RKO (cell line): ENCODE measurements around the gene PHYHIPL.

ENCODE experiments used
- DNase-seq: peaks from one replicate; pipeline ENCODE4 v3.0.0-alpha.2; 2016; ENCODE audit warnings: low spot score

The PHYHIPL gene

DNA sequence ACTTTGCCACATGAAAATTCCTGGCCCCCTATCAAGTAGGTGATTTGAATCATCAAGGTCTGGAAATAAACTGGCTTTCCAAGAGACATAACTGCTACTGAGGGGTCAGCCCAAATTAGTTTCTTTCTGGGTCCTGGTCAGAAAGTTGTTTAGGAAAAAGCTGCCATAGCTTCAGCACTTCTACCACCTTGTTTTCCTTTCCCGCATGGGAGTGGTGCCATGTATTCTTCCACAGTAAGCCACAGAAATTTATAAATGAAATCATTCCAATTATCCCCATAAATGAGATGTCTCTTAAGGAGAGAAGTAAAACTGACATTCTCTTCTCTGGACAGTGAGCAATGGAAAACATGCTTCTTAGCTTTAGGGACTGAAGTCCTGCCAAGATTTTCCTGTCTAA lies 80.8 kb downstream of the PHYHIPL start:
- DNase-seq, result no peak

DNA sequence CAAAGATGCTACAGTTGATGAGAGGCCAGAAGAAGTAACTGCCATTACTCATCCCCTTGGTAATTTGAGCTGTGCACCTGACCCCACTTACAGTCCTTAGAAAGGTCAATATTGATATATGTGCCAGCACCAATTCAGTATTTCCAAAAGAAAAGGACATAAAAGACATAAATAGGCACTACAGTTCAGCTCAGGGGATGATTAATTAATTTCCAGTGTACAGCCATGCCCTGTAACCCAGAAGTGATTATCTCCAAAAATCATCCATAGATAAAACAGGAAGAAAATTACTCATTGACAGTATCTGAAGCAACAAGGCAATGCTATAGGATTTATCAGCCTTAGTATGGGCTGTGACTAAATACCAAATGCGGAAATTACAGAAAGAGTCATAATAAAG lies 82.4 kb downstream of the PHYHIPL start:
- DNase-seq, result no peak

DNA sequence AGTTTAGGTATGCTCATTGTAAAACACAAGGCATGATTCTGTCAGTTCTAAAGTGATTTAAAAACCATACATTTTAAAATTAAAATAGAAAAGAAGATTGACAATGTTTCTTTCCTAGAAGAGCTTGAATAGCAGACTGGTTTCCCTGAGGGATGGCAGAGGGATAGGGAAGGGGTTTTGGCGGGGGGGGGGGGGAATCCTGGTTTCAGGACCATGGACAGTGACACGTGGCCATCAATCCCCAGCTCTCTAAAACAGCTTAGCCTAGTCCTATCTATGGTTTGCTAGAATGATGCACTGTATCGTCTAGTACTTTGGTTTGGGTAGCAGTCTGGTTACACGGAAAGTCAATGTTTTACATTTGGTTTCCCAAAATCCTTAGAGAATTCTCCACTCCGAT lies 88.7 kb downstream of the PHYHIPL start:
- DNase-seq, result peak; percentile 4

DNA sequence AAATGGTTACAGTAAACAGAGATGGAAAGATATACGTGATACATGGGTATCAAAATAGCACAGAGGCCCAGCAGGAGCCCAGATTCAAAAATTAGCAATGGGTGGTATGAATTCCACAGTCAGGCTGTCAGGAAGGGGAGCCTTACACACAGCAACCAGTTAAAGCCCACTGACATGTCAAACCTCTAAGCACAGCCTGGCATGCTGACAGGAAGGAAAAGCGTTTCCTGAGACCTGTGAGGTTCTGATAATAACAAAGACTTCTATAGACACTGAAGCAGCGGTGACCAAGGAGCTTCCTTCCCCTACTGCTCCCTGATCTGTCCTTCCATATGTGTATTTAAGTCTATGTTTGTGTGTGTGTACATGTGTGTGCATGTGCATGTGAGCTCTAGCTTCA lies 89.9 kb downstream of the PHYHIPL start:
- DNase-seq, result no peak

DNA sequence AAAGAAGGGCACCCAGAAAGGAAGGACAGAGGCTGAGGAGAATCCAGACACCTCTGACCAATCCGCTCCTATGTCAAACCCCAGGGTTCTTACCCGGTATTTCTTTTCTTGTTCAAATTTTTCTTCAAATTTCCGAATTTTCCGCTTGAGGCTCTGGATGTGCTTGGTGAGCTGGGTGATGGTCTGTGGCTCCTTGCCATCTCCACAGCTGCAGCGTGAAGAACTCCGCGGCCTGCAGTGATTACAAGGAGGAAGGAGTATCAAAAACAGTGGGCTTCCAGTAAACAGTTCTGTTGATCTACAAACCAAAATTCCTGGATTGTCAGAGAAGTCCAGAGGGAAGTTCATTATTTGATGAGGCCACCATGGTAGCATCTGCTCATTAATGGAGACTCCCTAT lies 92.0 kb downstream of the PHYHIPL start:
- no peak for DNase-seq

DNA sequence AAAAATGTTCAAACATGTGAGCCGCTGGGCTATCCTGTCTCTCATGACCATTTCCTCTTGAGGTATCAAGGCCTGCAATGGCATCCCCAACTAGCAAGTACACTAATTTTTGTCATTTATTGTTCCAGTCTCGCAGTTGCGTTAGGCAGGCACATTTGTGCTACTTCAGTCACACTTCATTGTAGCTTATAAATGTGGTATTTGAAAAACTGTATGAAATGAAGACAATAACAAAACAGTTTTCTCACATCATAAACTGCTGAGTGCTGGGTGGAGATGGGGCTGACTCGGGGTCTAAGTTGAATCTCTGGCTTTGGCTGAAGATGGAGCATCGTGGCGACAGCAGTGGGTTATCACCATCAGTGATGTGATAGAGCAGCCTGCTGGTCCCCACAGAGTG lies 93.2 kb downstream of the PHYHIPL start:
- no peak for DNase-seq

DNA sequence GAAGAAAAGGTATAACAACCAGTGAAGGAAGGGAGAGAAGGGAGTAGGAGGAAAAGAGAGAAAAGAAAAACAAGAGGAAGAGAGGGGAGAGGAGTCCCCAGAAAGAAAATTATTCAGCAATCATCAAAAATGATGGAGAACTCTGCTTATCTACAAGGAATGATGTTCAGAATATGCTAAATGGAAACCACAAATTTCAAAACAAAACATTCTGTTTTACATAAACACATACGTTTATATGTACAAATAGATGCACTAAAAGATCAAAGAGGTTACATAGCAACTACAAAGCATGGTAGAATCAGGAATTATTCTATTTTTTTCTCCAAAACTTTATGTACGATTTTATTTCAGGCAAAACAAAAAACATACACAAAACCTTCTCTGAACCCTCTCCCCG lies 94.0 kb downstream of the PHYHIPL start:
- no peak for DNase-seq

DNA sequence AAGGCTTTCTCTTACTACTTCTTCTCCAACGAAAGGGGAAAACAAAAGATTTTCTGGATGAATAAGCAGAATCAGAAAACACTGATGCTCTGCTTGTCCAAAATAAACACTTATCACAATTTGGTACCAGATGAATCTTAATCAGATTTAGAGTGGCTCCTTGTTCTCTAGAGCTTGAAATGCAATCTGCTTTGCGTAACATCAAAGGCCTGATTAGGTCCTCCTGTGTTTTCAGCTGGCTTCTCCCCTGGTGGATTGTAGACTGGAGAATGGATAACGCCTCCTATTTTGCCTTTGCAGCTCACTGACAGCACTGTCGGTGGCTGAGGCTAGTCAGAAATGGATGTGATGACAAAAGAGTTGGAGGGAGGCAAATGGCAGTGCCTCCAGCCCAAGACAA lies 94.7 kb downstream of the PHYHIPL start:
- DNase-seq, result no peak

DNA sequence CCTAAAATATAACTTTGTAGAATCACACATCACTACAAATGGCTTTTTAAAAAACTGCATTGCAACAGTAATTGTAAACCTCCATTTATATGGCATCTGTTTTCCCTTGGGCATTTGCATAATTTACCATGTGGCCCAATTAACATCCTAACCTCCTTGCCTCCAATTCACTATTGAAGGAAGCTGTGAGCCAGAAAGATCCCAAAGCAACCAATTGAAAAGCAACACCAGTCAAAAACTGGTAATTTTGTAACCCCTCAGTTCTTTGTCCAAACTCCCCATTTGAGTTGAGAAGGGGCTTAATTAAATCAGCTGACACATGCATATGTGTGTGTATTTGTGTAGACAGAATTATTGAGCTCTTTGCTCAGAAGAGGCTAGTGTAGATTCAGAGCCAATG lies 95.6 kb downstream of the PHYHIPL start:
- no peak for DNase-seq

DNA sequence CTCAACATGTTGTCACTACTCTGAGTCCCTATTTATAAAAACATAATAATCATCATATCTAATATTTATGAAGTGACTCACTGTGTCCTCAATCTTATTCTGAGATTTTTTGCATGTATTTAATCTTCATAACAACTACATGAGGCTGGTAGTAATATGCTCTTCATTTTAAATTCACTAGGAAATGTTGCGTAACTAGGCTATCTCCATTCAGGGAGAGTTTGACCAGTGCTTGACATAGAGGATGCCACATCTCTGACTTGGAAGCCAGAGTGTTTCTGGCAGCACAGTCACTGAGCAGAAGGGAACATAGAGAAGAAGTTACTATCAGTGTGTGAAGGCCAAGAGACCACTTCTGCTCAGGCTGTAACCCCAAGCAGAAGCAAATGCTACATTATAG lies 97.0 kb downstream of the PHYHIPL start:
- DNase-seq, result no peak

DNA sequence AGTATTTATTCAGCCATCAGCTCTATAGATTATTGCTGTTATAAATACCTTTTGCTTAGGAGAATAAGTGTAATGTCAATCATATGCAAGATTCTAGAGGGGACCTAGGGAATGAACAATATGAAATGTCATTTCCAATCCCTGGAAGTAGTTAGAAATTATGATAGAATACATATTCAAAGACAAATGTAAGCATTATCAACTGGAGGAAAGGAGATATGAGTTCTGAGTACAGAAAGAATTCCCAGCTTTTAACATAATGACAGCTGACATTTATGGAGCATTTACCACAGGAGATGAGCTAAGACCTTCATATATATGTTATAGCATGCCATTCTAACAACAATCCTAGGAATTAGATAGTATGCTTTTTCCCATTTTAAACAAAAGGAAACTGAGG lies 99.7 kb downstream of the PHYHIPL start:
- DNase-seq, result no peak

DNA sequence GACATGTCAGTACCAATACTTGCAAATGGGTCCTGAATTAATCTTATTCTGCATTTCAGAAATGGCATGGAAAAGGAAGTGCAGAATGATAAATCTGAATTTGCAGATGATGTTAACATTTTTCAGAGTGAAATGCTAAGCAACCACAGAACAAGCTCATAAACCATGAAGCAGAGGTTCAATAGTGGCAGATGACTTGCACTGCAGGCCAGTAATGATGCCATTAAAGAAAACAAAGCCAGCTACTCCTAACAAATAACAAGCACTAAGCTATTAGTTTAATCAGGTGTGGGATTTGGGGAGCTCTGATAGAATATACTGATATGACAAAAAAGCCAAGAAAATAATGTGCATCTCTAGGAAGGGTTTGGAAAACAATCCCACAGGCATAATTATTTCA lies 100.5 kb downstream of the PHYHIPL start:
- DNase-seq, result no peak

DNA sequence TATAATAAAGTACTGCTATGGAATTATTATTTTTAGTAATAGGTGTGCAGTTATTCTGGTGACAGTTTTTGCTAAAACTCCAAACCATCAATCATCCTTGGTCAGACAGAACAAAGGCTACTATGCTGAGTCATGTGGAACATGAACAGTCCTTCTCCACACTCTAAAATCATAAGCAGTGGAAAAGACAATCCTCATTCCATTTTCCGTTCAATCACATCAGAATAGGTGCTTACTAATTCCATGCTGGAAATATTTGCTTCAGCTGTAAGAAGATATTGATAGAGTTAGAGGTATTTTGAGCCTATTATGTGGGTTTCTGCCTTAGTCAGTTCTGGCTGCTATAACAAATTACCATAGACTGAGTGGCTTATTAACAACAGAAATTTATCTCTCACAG lies 103.0 kb downstream of the PHYHIPL start:
- no peak for DNase-seq

DNA sequence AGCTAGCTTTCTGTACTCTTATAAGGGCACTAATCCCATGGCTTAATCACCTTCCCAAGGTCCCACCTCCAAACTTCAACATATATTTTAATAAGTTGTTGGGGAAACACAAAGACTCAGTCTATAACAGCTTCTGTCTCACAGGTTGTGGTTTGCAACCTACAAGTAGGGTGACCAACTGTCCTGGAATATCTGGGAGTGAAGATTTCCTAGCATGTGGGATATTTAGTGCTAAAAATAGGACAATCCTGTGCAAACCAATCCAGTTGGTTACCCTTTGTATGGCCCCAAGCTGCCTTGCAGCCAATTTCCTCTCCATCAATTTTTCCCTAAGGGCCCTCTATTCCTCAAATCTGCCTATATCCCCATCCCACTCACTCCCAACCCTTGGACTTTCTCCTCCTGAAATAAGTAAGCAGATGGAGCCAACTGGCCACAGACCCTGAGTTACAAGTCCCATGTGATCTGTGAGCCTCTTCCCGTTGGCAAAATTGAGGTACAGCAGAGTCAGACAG lies 103.6 kb downstream of the PHYHIPL start:
- no peak for DNase-seq

DNA sequence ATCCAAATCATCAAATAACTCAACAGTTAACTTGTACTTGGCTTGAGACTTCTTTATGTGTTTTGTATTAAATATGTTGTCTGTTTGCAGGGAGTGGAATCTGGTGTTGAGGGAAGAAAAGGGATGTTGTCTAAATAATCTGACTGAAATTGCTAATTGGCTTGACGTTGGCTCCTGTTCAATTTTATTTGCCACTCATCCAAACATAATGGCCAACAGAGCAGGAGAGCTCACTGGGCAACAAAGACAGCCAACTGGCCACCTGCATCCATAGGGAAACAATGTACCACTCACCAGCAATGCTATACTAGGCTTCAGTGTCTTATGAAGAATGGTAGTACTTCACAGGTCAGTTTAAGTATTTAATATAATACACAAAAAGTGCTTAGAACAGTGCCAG lies 105.4 kb downstream of the PHYHIPL start:
- no peak for DNase-seq

DNA sequence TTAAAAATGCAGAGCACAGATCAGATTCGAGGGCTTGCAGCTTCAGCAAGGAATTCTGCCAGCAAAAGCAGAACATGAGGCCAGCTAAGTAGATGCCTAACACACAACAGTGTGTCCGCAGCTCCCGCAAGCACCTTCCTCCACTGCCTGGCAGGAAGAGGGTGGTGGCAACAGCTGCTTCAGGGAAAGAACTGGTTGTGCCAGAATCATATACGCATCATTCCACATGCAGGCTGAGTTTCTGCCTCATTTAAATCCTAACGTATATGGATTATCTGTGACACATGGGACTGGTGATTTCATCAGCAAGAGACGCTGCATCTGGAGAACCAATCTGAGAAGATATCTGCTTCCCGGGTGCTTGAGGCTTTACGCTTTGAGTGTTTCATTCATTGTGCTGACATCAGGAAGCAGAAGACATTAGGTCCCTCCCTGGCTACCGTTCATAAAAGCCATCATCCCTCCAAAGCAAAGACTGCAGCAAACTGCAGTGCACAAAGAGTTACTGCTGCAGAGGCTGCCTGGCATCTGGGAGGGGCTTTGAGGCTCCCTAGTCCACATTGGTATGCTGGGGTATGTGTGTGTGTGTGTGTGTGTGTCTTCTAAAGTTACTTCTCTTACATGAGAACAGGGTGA lies 107.1 kb downstream of the PHYHIPL start:
- no peak for DNase-seq

DNA sequence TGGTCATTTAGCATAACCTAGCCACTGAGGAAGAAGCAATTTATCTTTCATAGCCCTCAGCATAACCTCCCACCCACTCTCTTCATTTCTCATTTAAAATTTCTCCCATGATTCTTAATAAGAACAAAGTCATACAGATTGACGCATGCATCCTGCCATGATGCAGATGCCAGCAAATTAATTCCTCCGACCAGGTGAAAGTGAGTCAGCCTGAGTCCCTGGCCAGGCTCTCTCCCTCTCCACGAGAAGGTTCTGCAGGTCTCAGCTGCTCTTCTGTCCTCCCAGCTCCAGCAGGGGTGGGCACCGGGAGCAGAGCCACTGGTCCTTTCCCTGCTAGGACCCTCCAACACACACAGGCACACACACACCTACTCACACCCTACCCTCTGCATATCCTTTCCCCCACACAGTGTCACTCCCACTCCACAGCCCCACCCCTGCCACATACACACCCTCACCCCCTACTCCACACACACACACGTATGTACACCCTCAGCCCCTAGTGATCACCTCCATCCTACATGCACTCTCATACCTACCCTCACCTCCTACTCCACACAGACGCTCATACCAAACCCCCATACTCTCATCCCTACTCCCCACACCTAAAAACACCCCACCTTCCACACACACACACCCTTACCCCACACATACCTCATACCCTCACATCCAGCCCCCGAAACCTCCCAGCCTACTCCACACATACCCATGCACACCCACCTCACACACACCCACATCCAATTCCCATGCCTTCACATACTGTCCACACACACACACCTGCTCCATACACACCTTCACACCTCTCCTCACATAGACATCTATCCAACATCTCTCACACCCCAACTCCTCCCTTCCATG lies 107.9 kb downstream of the PHYHIPL start:
- DNase-seq, result peak; percentile 26

DNA sequence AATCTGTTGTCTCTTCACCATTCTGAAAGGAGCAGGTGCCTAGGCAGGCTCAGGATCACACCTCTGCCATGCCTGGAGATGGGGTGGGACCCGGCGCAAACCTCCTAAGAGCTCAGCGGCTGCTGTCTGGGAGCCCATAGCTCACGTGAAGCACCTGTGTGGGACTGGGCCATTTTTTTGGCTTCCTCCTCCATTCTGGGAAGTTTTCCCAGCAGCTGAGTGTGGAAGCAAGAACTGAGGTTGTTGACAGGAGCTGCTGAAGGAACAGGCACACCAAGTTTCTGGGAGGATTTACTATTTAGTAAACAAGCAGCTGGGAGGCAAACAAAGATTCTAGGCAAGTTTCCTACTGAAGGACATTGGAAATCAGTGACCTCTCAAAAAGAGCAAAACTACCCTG lies 108.6 kb downstream of the PHYHIPL start:
- DNase-seq, result no peak

DNA sequence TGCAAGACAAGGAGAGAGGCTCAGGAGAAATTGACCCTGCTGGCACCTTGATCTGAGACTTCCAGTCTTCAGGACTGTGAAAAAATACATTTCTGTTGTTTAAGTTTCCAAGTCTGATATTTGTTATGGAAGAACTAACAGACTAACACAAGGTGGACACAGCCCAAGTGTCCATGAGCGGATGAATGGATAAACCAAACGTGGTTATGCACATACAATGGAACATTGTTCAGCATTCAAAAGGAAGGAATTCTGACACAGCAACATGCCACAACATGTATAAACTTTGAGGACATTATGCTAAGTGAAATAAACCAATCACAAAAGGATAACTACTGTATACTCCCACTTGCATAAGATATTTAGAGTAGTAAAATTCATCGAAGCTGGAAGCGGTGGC lies 109.4 kb downstream of the PHYHIPL start:
- DNase-seq, result no peak

DNA sequence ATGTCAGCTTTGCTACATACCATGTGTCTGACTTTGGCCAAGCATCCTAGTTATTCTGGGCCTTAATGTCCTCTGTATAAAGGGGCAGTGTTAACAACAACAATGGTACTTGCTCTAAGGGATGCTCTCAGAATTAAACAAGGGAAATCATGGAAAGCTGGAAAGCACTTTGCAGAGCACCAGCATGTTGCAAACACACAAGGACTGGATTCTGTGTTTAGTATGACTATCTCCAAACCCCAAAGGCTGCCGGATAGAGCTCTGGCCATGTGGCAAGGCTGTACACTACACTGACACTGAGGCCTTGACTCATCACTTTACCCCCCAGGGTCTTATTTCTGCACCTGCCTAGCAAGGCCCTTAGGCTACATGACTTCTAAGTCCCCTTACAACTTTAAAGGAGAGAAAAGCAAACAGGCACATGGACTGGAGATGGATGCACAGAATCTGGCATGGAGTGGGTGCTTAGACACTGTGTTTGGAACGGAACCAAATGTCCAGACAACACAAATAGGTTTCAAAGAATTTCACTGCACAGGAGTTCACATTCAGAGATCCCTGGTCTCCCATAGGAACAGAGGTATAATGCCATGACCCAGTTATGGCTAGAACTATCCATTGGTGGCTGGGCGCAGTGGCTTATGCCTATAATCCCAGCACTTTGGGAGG lies 111.3 kb downstream of the PHYHIPL start:
- no peak for DNase-seq

DNA sequence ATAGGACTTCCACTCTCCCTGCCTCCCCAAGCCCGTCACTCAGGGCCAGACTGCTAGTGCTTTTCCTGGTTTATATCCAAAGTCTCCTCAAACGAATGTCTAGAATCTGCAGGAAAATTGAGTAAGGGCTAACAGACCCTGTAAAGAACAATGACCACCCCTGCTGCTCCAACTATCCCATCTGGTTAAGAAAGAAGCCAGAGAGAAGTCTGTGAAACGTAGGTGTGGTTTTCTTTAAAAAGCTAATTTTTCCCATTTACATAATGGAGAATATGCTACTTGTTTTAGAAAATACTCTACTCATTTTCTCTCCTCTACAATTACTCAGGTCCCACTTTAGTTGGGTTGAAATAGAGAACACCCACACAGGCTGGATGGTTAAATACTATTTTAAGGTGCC lies 113.4 kb downstream of the PHYHIPL start:
- DNase-seq, result no peak

DNA sequence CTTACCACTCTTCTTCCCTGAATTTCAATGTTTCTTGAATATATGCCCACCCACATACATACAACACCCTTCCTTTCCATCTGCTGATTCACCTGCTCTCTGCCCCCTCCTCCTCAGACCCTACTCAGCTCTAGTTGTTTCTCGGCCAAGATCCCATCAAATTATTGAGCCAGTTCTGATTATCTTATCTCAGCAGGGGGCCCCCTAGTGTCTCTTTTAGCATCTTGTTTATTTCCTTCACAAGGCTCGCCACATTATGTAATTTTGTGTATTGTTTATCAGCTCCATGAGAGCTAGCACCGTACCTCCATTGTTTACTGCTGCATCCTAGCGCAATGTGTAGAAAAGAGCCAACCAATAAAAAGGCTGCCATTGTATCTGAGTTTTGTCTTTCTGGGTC lies 114.0 kb downstream of the PHYHIPL start:
- DNase-seq, result no peak
